HFFc6 (cell line): ENCODE data around the gene COTL1. TPM values are rescaled to one million over a fixed set of nuclear protein-coding genes. Genes with fewer than 3 reads are reported as not detected.

ENCODE experiments used
- DNase-seq: peaks from one replicate; pipeline ENCODE4 v3.0.0-alpha.2; 2018
- H3K27ac Mint-ChIP-seq: 2 replicates; pipeline ENCODE4 v1.8.0; 2020; ENCODE audit warnings: mild to moderate bottlenecking, mixed read lengths
- H3K27me3 Mint-ChIP-seq: 2 replicates; pipeline ENCODE4 v1.8.0; 2021; ENCODE audit warnings: mild to moderate bottlenecking, moderate library complexity, mixed read lengths; ENCODE audit not compliant: insufficient read depth
- H3K36me3 Mint-ChIP-seq: 2 replicates; pipeline ENCODE4 v1.8.0; 2021; ENCODE audit warnings: low read depth, mixed read lengths
- H3K4me1 Mint-ChIP-seq: 2 replicates; pipeline ENCODE4 v1.8.0; 2020; ENCODE audit warnings: low read depth, mixed read lengths
- H3K4me3 Mint-ChIP-seq: 2 replicates; pipeline ENCODE4 v1.8.0; 2020; ENCODE audit warnings: mild to moderate bottlenecking, moderate library complexity, mixed read lengths
- H3K9me3 Mint-ChIP-seq: 2 replicates; pipeline ENCODE4 v1.8.0; 2020; ENCODE audit warnings: mild to moderate bottlenecking, mixed read lengths
- total RNA-seq, 6 experiments: library from RNA; stranded (reverse); fragmentation: NEBNext Ultra II Directional; extraction: Animal tissue kit (Norgen Biotek cat#: 25700); gene quantifications; 2 replicates in 1 of 6; 3 replicates in 5 of 6; pipeline ENCODE4 v1.2.3, GENCODE V29; 2021
- TF ChIP-seq, protein P1 (sequence below): fragments of 200-600 bp; sonication (generic); IDR thresholded peaks from 2 replicates; pipeline ENCODE4 v1.5.0; 2021; ENCODE audit warnings: antibody characterized with exemption, mild to moderate bottlenecking

COTL1 gene
- total RNA-seq, 6 experiments from 2014 or later = 580 to 681 (median 632) TPM

DNA sequence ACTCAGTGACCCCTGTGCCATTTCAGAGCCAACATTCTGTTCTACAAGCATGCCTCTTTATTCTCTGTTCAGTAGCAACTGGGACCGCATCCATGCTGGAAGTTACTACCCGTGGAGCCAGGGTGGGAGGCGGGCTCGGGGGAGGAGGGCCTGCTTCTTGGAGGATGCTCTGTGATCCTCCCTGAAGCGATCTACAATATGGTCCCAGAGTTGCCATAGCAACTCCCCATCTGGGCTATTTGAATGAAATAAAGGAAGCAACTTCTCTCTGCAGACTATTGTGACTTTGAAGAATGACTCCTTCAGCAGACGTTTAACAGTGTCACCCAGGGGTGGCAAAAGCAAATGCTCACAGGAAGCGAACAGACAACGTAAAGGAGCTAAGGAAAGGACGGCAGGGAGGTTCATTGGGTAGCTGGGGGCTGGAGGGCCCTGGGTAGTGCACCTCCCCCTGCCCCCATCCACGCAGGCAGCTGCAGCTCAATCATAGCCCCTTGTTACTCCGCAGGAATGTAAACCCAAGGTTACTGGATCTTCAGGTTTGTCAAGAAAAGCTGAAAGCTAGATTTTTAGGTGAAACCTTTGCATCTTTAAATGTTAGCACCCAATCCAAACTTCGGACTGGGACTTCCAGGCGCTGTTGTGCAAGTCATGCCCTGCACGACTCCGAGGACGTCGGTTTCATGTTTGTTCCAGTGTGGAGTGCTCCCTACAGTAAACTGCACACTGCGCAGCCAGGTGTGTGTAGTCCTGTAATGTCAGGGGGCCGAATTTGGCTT lies 62.3 kb downstream of the COTL1 start:
- no peak for DNase-seq
- H3K27ac Mint-ChIP-seq = no peak overlapping the region

DNA sequence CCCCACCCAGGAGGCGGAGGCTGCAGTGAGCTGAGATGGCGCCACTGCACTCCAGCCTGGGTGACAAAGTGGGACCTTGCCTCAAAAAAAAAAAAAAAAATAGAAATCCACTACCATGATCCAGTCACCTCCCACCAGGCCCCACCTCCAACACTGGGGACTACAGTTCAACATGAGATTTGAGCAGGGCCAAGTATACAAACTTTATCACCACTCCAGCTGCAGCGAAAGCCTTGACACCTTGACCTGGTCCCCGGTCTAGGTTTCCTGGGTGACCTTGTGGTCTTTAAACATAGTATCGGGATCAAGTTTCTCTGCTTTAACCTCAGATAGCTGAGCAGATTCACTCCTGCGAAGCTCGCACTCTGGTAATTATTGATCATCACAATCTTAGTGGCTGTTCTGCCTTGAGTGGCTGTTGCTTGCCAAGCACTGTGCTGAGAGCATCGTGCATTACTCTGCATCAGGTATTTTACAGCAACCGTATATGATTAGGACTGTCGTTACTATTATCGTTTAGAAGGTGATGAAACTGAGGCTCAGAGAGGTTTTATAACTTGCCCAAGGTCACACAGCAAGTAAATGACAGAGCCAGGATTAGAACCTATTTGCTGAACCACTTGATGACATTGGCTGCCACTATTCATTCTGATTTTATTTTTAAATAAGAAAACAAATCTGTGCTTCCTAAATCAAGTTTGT lies 63.1 kb downstream of the COTL1 start:
- no peaks in the 10 kb centered on the region for H3K36me3 Mint-ChIP-seq
- no peaks in the 10 kb centered on the region for H3K4me1 Mint-ChIP-seq
- H3K27ac Mint-ChIP-seq = no peak overlapping the region
- no peak overlapping the region for H3K4me3 Mint-ChIP-seq
- peaks cover 6% of the 10 kb centered on the region for H3K27me3 Mint-ChIP-seq
- no peaks in the 10 kb centered on the region for H3K9me3 Mint-ChIP-seq
- TF ChIP-seq, protein P1, sequence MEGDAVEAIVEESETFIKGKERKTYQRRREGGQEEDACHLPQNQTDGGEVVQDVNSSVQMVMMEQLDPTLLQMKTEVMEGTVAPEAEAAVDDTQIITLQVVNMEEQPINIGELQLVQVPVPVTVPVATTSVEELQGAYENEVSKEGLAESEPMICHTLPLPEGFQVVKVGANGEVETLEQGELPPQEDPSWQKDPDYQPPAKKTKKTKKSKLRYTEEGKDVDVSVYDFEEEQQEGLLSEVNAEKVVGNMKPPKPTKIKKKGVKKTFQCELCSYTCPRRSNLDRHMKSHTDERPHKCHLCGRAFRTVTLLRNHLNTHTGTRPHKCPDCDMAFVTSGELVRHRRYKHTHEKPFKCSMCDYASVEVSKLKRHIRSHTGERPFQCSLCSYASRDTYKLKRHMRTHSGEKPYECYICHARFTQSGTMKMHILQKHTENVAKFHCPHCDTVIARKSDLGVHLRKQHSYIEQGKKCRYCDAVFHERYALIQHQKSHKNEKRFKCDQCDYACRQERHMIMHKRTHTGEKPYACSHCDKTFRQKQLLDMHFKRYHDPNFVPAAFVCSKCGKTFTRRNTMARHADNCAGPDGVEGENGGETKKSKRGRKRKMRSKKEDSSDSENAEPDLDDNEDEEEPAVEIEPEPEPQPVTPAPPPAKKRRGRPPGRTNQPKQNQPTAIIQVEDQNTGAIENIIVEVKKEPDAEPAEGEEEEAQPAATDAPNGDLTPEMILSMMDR = no peak
- DNase-seq = no peak

More for the DNA sequence above, 62.3 kb downstream of the COTL1 start:
- Mint-ChIP-seq H3K9me3 (no peaks in the 10 kb centered on the region), H3K4me1 (no peaks in the 10 kb centered on the region), H3K36me3 (no peaks in the 10 kb centered on the region), H3K4me3 (no peak overlapping the region), H3K27me3 (peaks cover 6% of the 10 kb centered on the region)
- TF ChIP-seq, protein P1 = no peak

- peaks cover 6% of the 10 kb centered on the region for H3K27me3 Mint-ChIP-seq
- H3K27ac Mint-ChIP-seq = no peak overlapping the region
- H3K9me3 Mint-ChIP-seq = no peaks in the 10 kb centered on the region
- TF ChIP-seq, protein P1 = no peak
- no peak for DNase-seq
- H3K4me1 Mint-ChIP-seq = 0 out of 2 replicates have a peak, but pooled peaks cover 6% of the 10 kb centered on the region
- H3K4me3 Mint-ChIP-seq = no peak overlapping the region
- no peaks in the 10 kb centered on the region for H3K36me3 Mint-ChIP-seq
Measured at GRCh38 chr16:84553873-84554399, 63.9 kb downstream of the COTL1 start.

DNA sequence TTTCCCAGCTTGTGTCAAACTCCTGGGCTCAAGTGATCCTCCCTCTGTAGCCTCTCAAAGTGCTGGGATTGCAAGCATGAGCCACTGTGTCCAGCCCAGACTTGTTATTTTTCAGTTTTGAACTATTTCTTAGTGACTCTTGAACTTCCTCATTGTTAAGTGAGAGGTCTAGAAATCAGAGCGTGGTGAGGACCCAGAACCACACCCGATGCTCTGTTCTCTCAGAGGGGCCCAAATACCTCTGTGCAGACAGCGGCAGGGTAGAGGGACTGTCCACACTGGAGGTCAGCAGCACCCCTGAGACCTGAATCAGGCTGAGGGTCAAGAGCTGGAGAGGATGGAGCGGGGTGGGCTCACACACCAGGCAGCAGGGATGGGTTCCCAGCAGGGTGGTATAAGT lies 65.7 kb downstream of the COTL1 start:
- Mint-ChIP-seq H3K27me3 (peaks cover 5% of the 10 kb centered on the region), H3K9me3 (no peaks in the 10 kb centered on the region), H3K4me3 (no peak overlapping the region), H3K27ac (no peak overlapping the region), H3K36me3 (no peaks in the 10 kb centered on the region), H3K4me1 (0 out of 2 replicates have a peak, but pooled peaks cover 6% of the 10 kb centered on the region)
- TF ChIP-seq, protein P1 = no peak
- DNase-seq = no peak

- 0 out of 2 replicates have a peak, but pooled peaks cover 6% of the 10 kb centered on the region for H3K4me1 Mint-ChIP-seq
- DNase-seq = no peak
Measured at GRCh38 chr16:84550096-84550495, 67.8 kb downstream of the COTL1 start.

More at GRCh38 chr16:84550096-84550495, 67.8 kb downstream of the COTL1 start:
- TF ChIP-seq, protein P1 = no peak
- Mint-ChIP-seq H3K9me3 (no peaks in the 10 kb centered on the region), H3K4me3 (no peak overlapping the region), H3K36me3 (no peaks in the 10 kb centered on the region), H3K27ac (no peak overlapping the region), H3K27me3 (peaks cover 3% of the 10 kb centered on the region)
